ENCODE data around the gene CKB.
"Not testable (repeated sequence)": the region's sequence is repeated elsewhere in the genome, so short reads cannot be mapped to it uniquely, and the experiment has no call there.

CKB gene

GRCh38 chr14:103526247-103526913 is 3.8 kb upstream of the CKB start:
- no peak overlapping the region for H3K27ac ChIP-seq (replicated peaks)
- TF ChIP-seq GABPA (IDR thresholded peaks at IDR 0.05; ENCODE audit: low read depth) (no peak), SPI1 (IDR thresholded peaks at IDR 0.05; ENCODE audit: borderline replicate concordance, low read depth) (peak; percentile 54; the same call in 1 of the 2 replicates), POLR2AphosphoS5 (IDR thresholded peaks at IDR 0.05; ENCODE audit: low read depth) (no peak)
- TF ChIP-seq, protein P1, sequence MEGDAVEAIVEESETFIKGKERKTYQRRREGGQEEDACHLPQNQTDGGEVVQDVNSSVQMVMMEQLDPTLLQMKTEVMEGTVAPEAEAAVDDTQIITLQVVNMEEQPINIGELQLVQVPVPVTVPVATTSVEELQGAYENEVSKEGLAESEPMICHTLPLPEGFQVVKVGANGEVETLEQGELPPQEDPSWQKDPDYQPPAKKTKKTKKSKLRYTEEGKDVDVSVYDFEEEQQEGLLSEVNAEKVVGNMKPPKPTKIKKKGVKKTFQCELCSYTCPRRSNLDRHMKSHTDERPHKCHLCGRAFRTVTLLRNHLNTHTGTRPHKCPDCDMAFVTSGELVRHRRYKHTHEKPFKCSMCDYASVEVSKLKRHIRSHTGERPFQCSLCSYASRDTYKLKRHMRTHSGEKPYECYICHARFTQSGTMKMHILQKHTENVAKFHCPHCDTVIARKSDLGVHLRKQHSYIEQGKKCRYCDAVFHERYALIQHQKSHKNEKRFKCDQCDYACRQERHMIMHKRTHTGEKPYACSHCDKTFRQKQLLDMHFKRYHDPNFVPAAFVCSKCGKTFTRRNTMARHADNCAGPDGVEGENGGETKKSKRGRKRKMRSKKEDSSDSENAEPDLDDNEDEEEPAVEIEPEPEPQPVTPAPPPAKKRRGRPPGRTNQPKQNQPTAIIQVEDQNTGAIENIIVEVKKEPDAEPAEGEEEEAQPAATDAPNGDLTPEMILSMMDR (IDR thresholded peaks at IDR 0.05; ENCODE audit: insufficient read depth, low read length): no peak
- DNase-seq (ENCODE audit: low read depth in 1 of 2, low spot score in 1 of 2): peak in 1 of 2 experiments; percentile 66
- H3K4me3 ChIP-seq (replicated peaks; ENCODE audit: insufficient read depth, low read length): no peak overlapping the region
- peaks cover 14% of the 10 kb centered on the region for H3K27me3 ChIP-seq (ENCODE audit: insufficient read depth, poor library complexity, severe bottlenecking)

GRCh38 chr14:103525430-103526246 is 3.0 kb upstream of the CKB start:
- not testable (repeated sequence) for H3K4me3 ChIP-seq (replicated peaks; ENCODE audit: insufficient read depth, low read length); DNase-seq (ENCODE audit: low read depth in 1 of 2, low spot score in 1 of 2); H3K27ac ChIP-seq (replicated peaks)
- H3K27me3 ChIP-seq (ENCODE audit: insufficient read depth, poor library complexity, severe bottlenecking): peaks cover 16% of the 10 kb centered on the region

DNA sequence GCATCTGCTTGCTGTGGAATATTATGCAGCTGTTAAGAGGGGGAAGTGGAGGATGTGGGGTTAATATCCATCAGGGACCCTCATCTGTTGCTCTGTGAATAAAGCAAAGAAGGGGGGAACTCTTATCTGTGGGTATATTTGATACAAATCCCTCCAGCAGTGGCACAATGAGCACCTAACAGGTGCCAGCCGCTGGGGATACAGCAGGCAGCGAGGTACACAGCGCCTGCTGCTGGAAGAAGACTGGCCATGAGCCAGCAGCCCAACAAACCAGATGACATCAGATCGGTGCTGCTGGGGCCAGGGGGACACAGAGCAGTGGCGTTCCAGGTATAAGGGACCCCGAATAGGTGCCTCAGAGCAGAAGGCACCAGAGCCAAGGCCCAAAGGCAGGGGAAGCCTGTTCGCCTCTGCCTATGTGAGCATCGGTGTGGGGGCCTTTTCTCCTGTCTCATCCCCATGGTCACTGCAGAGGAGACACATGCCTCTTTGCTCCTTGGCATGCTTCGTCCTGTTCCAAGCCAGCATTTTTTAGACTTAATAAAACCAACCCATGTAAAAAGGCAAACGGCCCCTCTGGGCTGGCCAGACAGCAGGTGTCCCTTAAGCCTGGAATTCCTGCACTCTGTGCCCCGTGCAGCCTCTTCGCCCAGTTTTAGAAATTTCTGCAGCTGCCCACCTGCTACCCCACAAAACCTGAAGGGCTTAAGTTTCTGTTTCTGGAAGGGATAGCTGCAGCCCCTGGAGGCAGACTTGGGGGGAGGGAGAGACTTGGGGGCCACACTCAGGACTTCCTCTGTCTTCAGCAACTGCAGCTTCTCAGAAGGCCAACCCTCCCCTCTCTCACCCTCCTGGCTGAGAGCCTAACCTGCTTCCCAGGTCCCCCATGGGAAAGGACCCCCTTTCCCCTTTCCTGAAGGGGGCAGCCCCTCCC is 1.6 kb upstream of the CKB start:
- Histone ChIP-seq H3K27me3 (ENCODE audit: insufficient read depth, poor library complexity, severe bottlenecking) (peaks cover 17% of the 10 kb centered on the region), H3K27ac (replicated peaks) (no peak overlapping the region), H3K4me3 (replicated peaks; ENCODE audit: insufficient read depth, low read length) (no peak overlapping the region)
- DNase-seq (ENCODE audit: low read depth in 1 of 2, low spot score in 1 of 2): no peak
- TF ChIP-seq GABPA (IDR thresholded peaks at IDR 0.05; ENCODE audit: low read depth): no peak
- TF ChIP-seq, protein P1 (IDR thresholded peaks at IDR 0.05; ENCODE audit: insufficient read depth, low read length): no peak

DNA sequence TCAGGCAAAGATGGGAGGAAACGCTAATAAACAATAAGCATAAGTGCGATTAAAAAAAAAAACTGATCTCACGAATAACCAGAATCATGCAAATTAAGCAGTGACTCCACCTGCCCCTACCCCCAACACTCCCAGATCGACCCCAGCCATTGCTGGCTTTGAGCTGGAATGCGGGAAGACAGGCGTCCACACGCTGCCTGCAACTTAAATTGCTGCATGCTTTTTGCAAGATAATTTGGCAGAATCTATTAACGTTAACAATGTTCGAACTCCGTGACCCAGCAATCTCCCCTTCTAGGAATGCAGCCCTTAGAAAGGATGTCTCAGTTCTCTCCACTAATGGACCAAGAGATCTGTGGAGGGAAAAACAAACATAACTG is 935 bp upstream of the CKB start:
- Histone ChIP-seq H3K27me3 (ENCODE audit: insufficient read depth, poor library complexity, severe bottlenecking) (peaks cover 17% of the 10 kb centered on the region), H3K27ac (replicated peaks) (no peak overlapping the region), H3K4me3 (replicated peaks; ENCODE audit: insufficient read depth, low read length) (no peak overlapping the region)
- TF ChIP-seq GABPA (IDR thresholded peaks at IDR 0.05; ENCODE audit: low read depth) (no peak), POLR2AphosphoS5 (IDR thresholded peaks at IDR 0.05; ENCODE audit: low read depth) (no peak), SPI1 (IDR thresholded peaks at IDR 0.05; ENCODE audit: borderline replicate concordance, low read depth) (no peak), REST (IDR thresholded peaks at IDR 0.05; ENCODE audit: insufficient replicate concordance, low read depth) (no peak)
- TF ChIP-seq, protein P1 (IDR thresholded peaks at IDR 0.05; ENCODE audit: insufficient read depth, low read length): no peak
- no peak for DNase-seq (ENCODE audit: low read depth in 1 of 2, low spot score in 1 of 2)
